Embryonic facial prominence (tissue), 1 donor: ENCODE measurements around the gene SEC16A.

Experiments
- DNase-seq: peaks from one replicate; pipeline ENCODE4 v3.0.0-alpha.2; 2016; ENCODE audit errors: extremely low spot score

The SEC16A gene

GRCh38 chr9:136465500-136466154, 17.2 kb downstream of the SEC16A start:
- DNase-seq: no peak

- no peak for DNase-seq
Measured at GRCh38 chr9:136464241-136464640, 18.6 kb downstream of the SEC16A start.

DNA sequence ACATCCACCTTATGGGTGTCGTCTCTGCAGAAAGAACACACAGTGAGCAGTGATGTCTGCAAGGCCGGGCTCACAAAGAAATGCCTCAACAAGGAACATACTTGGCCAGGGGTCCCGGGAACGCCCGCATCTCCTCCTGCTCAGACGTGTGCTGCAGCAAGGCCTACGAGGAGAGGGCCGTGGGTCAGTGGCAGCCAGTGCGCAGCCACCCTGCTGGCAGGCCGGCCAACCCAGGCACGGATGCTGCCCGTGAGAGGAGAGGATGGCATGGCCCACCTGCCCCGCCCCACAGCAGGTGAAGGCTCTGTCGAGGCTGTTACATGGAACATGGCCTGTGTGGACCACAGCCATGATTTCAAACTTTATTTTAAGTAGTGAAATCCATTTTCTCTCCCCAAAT, 19.3 kb downstream of the SEC16A start:
- no peak for DNase-seq

DNA sequence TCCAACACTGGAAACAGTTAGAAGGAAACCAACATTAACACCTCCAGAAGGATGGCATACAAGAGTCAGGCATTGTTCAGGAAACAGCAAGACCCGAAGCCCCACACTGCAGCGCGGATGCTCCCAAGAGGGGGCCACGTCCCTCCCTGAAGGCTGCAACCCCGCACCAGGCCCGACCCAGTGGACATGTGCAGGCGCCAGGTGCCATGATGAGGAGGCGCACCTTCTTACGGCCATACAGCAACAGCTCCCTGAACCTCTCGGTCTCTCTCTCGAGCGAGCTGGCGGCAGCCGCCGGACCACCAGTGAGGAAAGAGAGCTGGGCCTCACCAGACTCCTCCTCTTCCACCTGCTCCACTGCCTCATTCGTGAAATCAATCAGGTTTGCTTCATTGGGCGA, 20.2 kb downstream of the SEC16A start:
- no peak for DNase-seq

- DNase-seq: no peak
Measured at GRCh38 chr9:136460772-136461325, 22.0 kb downstream of the SEC16A start.

- DNase-seq: no peak
Measured at GRCh38 chr9:136459425-136459824, 23.4 kb downstream of the SEC16A start.

DNA sequence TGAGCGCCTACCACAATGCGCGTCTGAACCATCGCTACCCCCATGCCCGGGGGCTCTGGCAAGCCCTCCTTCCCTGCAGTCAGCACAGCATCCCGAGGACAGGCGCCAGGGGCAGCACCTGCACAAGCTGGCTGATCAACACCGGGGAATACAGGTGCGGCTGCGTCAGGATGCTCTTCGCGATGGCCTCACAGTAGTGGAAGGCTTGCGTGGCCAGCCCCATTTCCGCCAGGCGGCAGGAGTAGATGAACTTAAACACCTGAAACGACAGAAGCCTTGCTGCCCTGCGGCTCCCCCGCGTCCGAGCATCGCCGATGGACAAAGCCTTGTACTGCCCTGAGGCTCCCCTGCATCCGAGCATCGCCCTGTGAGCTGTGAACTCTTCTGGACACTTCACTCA, 25.5 kb downstream of the SEC16A start:
- DNase-seq: no peak

GRCh38 chr9:136456258-136456657, 26.6 kb downstream of the SEC16A start:
- no peak for DNase-seq

GRCh38 chr9:136455043-136456002, 27.5 kb downstream of the SEC16A start:
- DNase-seq: no peak

- DNase-seq: no peak
Measured at GRCh38 chr9:136454026-136454796, 28.6 kb downstream of the SEC16A start.

DNA sequence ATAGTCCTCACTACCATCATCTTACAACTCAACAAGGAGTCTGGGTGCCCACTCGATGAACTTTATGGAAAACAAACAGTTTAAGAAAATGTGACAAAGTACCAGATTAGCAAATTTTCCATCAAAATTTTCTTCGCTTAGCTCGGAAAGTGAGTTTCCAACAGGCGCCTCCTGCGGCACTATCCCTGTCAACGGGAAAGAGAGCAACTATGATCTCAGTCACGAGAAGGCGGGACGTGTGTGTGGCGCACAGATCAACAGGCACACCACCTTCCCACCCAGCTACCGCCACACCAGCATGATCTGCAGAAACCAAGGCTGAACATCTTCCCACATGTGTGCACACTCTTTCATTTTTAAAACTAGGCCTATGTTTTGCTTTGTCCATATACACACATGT, 29.5 kb downstream of the SEC16A start:
- no peak for DNase-seq

GRCh38 chr9:136451221-136451877, 31.5 kb downstream of the SEC16A start:
- no peak for DNase-seq

GRCh38 chr9:136448655-136449054, 34.2 kb downstream of the SEC16A start:
- DNase-seq: no peak

- DNase-seq: no peak
Measured at GRCh38 chr9:136447173-136447778, 35.6 kb downstream of the SEC16A start.

GRCh38 chr9:136445799-136446198, 37.0 kb downstream of the SEC16A start:
- no peak for DNase-seq

DNA sequence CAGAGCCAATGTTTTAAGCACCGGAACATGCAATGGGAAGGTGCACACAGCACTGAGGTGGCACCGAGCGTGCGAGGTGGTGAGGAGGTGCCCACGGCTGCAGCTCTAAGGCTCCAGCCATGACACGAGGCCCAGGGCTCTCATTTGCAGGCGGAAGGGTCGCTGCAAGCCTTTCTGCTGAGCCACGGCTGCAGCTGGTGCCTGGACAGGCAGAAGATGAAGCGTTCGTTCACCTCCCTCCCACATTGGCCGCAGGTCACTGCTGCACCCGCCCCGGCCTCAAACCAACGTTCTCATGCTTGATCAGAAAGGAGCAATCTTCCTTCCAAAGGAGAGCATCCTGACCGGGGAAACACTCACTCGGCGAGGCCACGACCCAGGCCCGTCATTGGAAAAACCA, 38.7 kb downstream of the SEC16A start:
- no peak for DNase-seq

DNA sequence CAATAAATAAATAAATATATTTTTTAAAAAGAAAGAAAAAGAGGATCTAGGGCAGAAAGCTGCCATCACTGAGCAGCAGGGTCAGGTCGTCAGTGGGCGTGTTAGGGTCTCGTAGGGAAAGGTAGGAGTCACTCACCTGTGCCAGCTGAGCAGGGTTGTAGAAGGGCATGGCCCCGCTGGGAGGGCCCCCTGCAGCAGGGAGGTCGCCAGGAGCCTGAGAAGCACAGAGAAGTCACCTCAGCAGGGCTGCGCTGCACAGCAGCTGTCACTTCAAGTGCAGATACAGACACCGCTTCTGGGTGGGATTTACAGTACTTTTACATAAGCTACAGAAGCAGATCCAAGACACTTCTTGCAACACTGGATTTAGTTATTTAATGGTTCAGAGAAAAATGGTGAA, 39.2 kb downstream of the SEC16A start:
- DNase-seq: no peak

- no peak for DNase-seq
Measured at GRCh38 chr9:136443087-136443486, 39.8 kb downstream of the SEC16A start.

GRCh38 chr9:136442265-136442664, 40.6 kb downstream of the SEC16A start:
- no peak for DNase-seq

GRCh38 chr9:136441681-136442245, 41.1 kb downstream of the SEC16A start:
- DNase-seq: no peak

GRCh38 chr9:136441191-136441680, 41.6 kb downstream of the SEC16A start:
- no peak for DNase-seq
